Gastroesophageal sphincter (tissue), 4 donors: ENCODE results near the gene CHRDL1. TPM values are rescaled to one million over a fixed set of nuclear protein-coding genes. Genes with fewer than 3 reads are reported as not detected.

Experiments
- ATAC-seq: fragments of 150-250 bp; one replicate; pipeline ENCODE4 v1.9.1; 2016; ENCODE audit warnings: mild to moderate bottlenecking, moderate library complexity
- H3K27ac ChIP-seq, 4 donors: fragments of 200-600 bp; sonication (generic) in 3 of 4; 1 replicate in 3 of 4; 2 replicates in 1 of 4; pipeline ENCODE4 v1.5.1; 2016 to 2019
- H3K27me3 ChIP-seq: fragments of 200-600 bp; sonication (generic); one replicate; pipeline ENCODE4 v1.5.1; 2019
- H3K36me3 ChIP-seq, 2 donors: fragments of 200-600 bp; sonication (generic); one replicate each; pipeline ENCODE4 v1.5.1; 2019; ENCODE audit warnings: control low read depth in 1 of 2
- H3K4me1 ChIP-seq, 3 donors: fragments of 200-600 bp; sonication (generic); 1 replicate in 2 of 3; 2 replicates in 1 of 3; pipeline ENCODE4 v1.5.1; 2016 to 2019; ENCODE audit warnings: control low read depth in 2 of 3
- H3K4me3 ChIP-seq, 2 donors: fragments of 200-600 bp; sonication (generic); one replicate each; pipeline ENCODE4 v1.5.1; 2019; ENCODE audit warnings: mild to moderate bottlenecking in 1 of 2, moderate library complexity in 1 of 2
- H3K9me3 ChIP-seq, 3 donors: fragments of 200-600 bp; sonication (generic); one replicate each; pipeline ENCODE4 v1.5.1; 2017 to 2019; ENCODE audit warnings: control low read depth in 2 of 3
- CTCF ChIP-seq, 4 experiments: fragments of 200-600 bp in 2 of 4; fragments of 450-650 bp in 2 of 4; sonication (generic) in 1 of 4; IDR thresholded peaks; one replicate each; pipeline ENCODE4 v1.5.1; 2017 to 2019; ENCODE audit warnings: antibody characterized with exemption in 4 of 4, mild to moderate bottlenecking in 2 of 4, moderate library complexity in 2 of 4
- EP300 ChIP-seq: sonication (generic); formaldehyde crosslinking; IDR thresholded peaks from one replicate; pipeline ENCODE4 v1.6.1; 2017; ENCODE audit warnings: antibody characterized with exemption, mild to moderate bottlenecking
- POLR2A ChIP-seq, 2 donors: fragments of 450-650 bp; IDR thresholded peaks; one replicate each; pipeline ENCODE4 v1.6.1; 2017; ENCODE audit warnings: antibody characterized with exemption in 2 of 2, mild to moderate bottlenecking in 2 of 2, moderate library complexity in 1 of 2
- POLR2AphosphoS5 ChIP-seq: sonication (generic); formaldehyde crosslinking; IDR thresholded peaks from one replicate; pipeline ENCODE4 v1.6.1; 2017; ENCODE audit warnings: antibody characterized with exemption
- WGBS, 2 donors: methylation state at CpG; one replicate each; pipeline ENCODE4 v1.1.5; 2018; ENCODE audit warnings: low coverage in 1 of 2; 5-methylcytosine and 5-hydroxymethylcytosine counted together
- total RNA-seq, 4 donors: library from RNA; depleted of rRNA; stranded (reverse); fragments of >200 nt; gene quantifications; one replicate each; pipeline ENCODE4 v1.1.0, GENCODE V29; 2016

The CHRDL1 gene
- total RNA-seq, 4 donors from 2014 or later = 154 to 403 (median 281) TPM

GRCh38 chrX:110745288-110745687 is 50.3 kb downstream of the CHRDL1 start:
- Histone ChIP-seq H3K4me3 (no peak overlapping the region), H3K27ac (peak overlapping the region in 3 of 4 donors; percentile 61 to 80 (median 70)), H3K4me1 (peaks cover 0 to 50% (median 0%) of the 10 kb centered on the region in 3 donors), H3K9me3 (no peaks in the 10 kb centered on the region), H3K27me3 (no peaks in the 10 kb centered on the region), H3K36me3 (no peaks in the 10 kb centered on the region)
- WGBS, 2 donors = 0% methylated on average over 1 to 2 of the region's 2 CpGs
- no peak for TF ChIP-seq POLR2A (IDR thresholded peaks at IDR 0.05)
- no peak for TF ChIP-seq EP300
- TF ChIP-seq CTCF (IDR thresholded peaks at IDR 0.05) = no peak
- TF ChIP-seq POLR2AphosphoS5 = no peak
- no peak for ATAC-seq

DNA sequence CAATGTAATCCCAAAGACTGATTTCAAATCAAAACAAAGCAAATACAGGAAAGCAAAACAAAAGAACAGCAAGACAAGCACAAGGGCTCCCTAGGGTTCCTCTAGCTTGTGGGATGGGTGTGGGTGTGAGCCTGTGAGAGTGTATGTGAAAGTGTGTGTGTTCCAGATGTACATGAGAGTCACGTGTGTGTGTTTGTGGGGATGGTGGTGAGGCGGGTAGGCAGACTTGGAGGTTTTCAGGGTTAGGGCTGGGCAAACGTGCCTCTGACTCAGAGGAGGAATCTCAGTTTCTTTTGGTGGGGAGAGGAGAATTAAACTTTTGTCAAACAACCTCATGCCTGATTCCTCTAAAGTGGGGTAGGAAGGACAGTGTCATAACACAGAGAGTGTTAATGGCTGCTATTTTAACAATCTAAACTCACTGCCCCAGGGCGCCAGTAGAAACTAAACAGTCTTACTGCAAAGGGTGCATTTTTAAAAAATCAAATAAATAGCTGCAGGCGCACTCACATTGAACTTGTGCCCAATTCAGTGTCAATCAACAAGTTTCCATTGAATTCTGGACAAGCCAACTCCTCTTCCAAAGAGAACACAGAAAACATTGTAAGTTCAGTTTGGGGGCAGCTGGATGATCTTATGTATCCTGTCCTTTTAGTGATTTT is 51.8 kb downstream of the CHRDL1 start:
- Histone ChIP-seq H3K4me3 (no peak overlapping the region), H3K27ac (peak overlapping the region; percentile 47 to 80 (median 66)), H3K27me3 (no peaks in the 10 kb centered on the region), H3K9me3 (no peaks in the 10 kb centered on the region), H3K36me3 (no peaks in the 10 kb centered on the region), H3K4me1 (peaks cover 0 to 45% (median 0%) of the 10 kb centered on the region in 3 donors)
- 11 to 35% methylated on average over 4 to 5 of the region's 5 CpGs for WGBS, 2 donors
- TF ChIP-seq POLR2AphosphoS5 (no peak), EP300 (no peak), CTCF (IDR thresholded peaks at IDR 0.05) (no peak)
- peak; percentile 50 for ATAC-seq

- Histone ChIP-seq H3K4me1 (peaks cover 0 to 42% (median 0%) of the 10 kb centered on the region in 3 donors), H3K9me3 (no peaks in the 10 kb centered on the region), H3K27me3 (no peaks in the 10 kb centered on the region), H3K4me3 (no peak overlapping the region), H3K27ac (peak overlapping the region in 3 of 4 donors; percentile 15 to 55 (median 31)), H3K36me3 (no peaks in the 10 kb centered on the region)
- no CpG with 5 or more reads among the region's 1 CpG for WGBS, 2 donors
- no peak for TF ChIP-seq POLR2A (IDR thresholded peaks at IDR 0.05)
- TF ChIP-seq POLR2AphosphoS5 = peak; percentile 46
- peak; percentile 64 for ATAC-seq
Measured at GRCh38 chrX:110741213-110741796, 54.3 kb downstream of the CHRDL1 start.

- Histone ChIP-seq H3K4me1 (peaks cover 0 to 11% (median 0%) of the 10 kb centered on the region in 3 donors), H3K27ac (no peak overlapping the region)
- ATAC-seq = peak; percentile 67
Measured at GRCh38 chrX:110734894-110735541, 60.6 kb downstream of the CHRDL1 start.

More at GRCh38 chrX:110734894-110735541, 60.6 kb downstream of the CHRDL1 start:
- Histone ChIP-seq H3K4me3 (no peak overlapping the region), H3K9me3 (no peaks in the 10 kb centered on the region), H3K36me3 (no peaks in the 10 kb centered on the region), H3K27me3 (no peaks in the 10 kb centered on the region)
- WGBS, 2 donors = 73 to 90% methylated on average over 3 of the region's 3 CpGs
- TF ChIP-seq POLR2AphosphoS5 (no peak), EP300 (no peak), POLR2A (IDR thresholded peaks at IDR 0.05) (no peak), CTCF (IDR thresholded peaks at IDR 0.05) (no peak)
